Ovary (tissue), 9 donors: ENCODE data around the gene POLR3F. TPM values are rescaled to one million over a fixed set of nuclear protein-coding genes. Genes with fewer than 3 reads are reported as not detected.

Experiments used
- DNase-seq, 5 donors: peaks; one replicate each; pipeline ENCODE4 v3.0.0-alpha.2; 2019 to 2020
- H3K27ac ChIP-seq, 2 donors: fragments of 200-600 bp; one replicate each; pipeline versions ENCODE4 v1.5.1 to v1.8.0; 2019 to 2022
- H3K27me3 ChIP-seq: fragments of 200-600 bp; one replicate; pipeline ENCODE4 v1.8.0; 2022
- H3K36me3 ChIP-seq: fragments of 200-600 bp; sonication (generic); one replicate; pipeline ENCODE4 v1.5.1; 2019
- H3K4me1 ChIP-seq: one replicate; pipeline ENCODE4 v1.8.1; 2013; ENCODE audit warnings: mild to moderate bottlenecking, moderate library complexity; ENCODE audit not compliant: insufficient read depth
- H3K4me3 ChIP-seq: fragments of 200-600 bp; sonication (generic); one replicate; pipeline ENCODE4 v1.5.1; 2017
- H3K9me3 ChIP-seq, 2 donors: fragments of 200-600 bp in 1 of 2; sonication (generic) in 1 of 2; one replicate each; pipeline versions ENCODE4 v1.5.1 to v1.8.1; 2013 to 2019; ENCODE audit warnings: mild to moderate bottlenecking in 1 of 2, moderate library complexity in 1 of 2
- EP300 ChIP-seq: sonication (generic); formaldehyde crosslinking; IDR thresholded peaks from one replicate; pipeline ENCODE4 v1.6.1; 2017; ENCODE audit warnings: antibody characterized with exemption
- POLR2A ChIP-seq: fragments of 450-650 bp; IDR thresholded peaks from one replicate; pipeline ENCODE4 v1.6.1; 2017; ENCODE audit warnings: antibody characterized with exemption, mild to moderate bottlenecking, moderate library complexity
- WGBS, 3 donors: extraction: QIAGEN DNeasy Blood & Tissue Kit in 1 of 3; methylation state at CpG; one replicate each; pipeline versions ENCODE4 v1.1.5 to v1.1.7; 2013 to 2017; 5-methylcytosine and 5-hydroxymethylcytosine counted together
- intact Hi-C, 4 donors: fragments of 100-400 bp; cut with DNase I; formaldehyde crosslinking; loops; one replicate each; pipeline versions ENCODE4 v1.11.0 to v1.15.1; 2022 to 2023
- polyA plus RNA-seq, 2 donors: library from polyadenylated mRNA; stranded (reverse); fragments of 200-250 nt in 1 of 2; fragments of 350-450 nt in 1 of 2; fragmentation: Illumina TruSeq in 1 of 2; extraction: RNeasy Lipid Tissue Mini Kit (QIAGEN cat#74804) in 1 of 2; gene quantifications; one replicate each; pipeline ENCODE4 v1.2.3, GENCODE V29; 2013 to 2014
- total RNA-seq, 7 donors: library from RNA; depleted of rRNA in 2 of 7; stranded (reverse); fragments of >200 nt in 2 of 7; fragmentation: NEBNext Ultra II Directional in 3 of 7; extraction: Animal tissue kit (Norgen Biotek cat#: 25700) in 3 of 7; gene quantifications; one replicate each; pipeline versions ENCODE4 v1.1.0 to v1.2.4, GENCODE V29; 2016 to 2023
- TF ChIP-seq, protein P1 (sequence below), 3 donors: fragments of 450-650 bp in 2 of 3; fragments of 200-600 bp in 1 of 3; IDR thresholded peaks; one replicate each; pipeline versions ENCODE4 v1.5.1 to v1.8.0; 2016 to 2022; ENCODE audit warnings: antibody characterized with exemption in 3 of 3, mild to moderate bottlenecking in 1 of 3
- donor health status: DM: no; HTN: no; CAD: no; lungs with moderate emphysema.
- donor health status: DM: no; HTN: no; CAD: no.
- donor health status: Bipolar disorder and iron deficiency.
- donor health status: DM: yes; HTN: yes; CAD: no.
- donor health status: DM: no; HTN: no; CAD: no.
- donor health status: DM: yes; HTN: yes; CAD: no.

Gene POLR3F
- total and polyA plus RNA-seq, 9 donors, result 6.5 to 13.2 (median 9.0) TPM

DNA sequence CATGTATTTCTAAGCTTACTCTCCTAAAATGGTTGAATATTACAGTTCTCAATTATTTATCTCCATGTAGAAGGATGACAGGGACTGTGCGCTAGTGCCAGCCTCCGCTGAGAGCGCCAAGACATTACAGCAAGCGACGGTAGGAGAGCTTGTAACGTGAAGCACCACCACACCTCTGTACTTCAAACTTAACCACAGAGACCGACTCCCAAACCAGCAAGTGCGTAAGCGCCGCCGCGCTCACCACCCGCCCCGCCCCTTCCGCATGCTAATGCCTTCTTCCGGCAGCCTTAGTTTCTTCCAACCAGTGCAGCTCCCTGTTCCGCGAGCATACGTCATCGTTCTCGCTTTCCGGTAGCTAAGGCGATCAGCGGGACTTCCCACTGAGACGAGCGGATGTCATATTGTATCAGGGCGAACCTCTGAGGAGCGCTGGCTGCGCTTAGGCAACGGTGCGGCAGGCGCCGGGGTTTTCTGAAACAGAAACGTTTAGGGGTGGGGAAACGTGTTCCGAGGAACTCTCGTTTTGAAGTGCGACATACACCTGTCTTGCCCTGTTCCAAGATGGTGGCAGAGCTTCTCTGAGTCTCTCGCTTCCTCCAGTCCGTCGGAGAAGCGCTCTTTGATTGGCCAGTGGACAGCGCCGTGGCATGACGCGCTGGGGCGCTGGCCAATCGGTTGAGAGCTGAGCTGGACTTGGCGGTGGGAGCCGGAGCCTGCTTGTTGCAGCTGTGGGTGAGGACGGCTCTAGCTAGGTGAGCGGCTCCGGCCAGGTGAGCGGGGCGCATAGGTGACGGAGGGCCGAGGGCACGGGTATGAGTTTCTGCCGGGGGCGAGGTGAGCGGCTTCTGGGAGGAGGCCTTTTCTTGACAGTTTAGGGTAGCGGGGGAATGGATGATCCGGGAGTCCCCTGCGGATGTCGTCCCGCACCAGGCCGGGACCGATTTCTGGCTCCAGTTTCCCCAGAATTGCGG, 40.3 kb downstream of the POLR3F start, which contains the start of gene SEC23B:
TSS of gene SEC23B (plus strand) at position 723 of the 974 bp plus-strand sequence. CDS start 2,896 bp downstream, outside the sequence.
- H3K4me3 ChIP-seq, result peak within 1 kb of the TSS; percentile 77
- peak; percentile 4 for TF ChIP-seq EP300
- peak; percentile 91 for TF ChIP-seq POLR2A
- TF ChIP-seq, protein P1, sequence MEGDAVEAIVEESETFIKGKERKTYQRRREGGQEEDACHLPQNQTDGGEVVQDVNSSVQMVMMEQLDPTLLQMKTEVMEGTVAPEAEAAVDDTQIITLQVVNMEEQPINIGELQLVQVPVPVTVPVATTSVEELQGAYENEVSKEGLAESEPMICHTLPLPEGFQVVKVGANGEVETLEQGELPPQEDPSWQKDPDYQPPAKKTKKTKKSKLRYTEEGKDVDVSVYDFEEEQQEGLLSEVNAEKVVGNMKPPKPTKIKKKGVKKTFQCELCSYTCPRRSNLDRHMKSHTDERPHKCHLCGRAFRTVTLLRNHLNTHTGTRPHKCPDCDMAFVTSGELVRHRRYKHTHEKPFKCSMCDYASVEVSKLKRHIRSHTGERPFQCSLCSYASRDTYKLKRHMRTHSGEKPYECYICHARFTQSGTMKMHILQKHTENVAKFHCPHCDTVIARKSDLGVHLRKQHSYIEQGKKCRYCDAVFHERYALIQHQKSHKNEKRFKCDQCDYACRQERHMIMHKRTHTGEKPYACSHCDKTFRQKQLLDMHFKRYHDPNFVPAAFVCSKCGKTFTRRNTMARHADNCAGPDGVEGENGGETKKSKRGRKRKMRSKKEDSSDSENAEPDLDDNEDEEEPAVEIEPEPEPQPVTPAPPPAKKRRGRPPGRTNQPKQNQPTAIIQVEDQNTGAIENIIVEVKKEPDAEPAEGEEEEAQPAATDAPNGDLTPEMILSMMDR (IDR thresholded peaks at IDR 0.05), result no peak
- peak; percentile 93 to 97 (median 95) for DNase-seq
- H3K27me3 ChIP-seq, result no peaks in the 10 kb centered on the region
- WGBS, 3 donors, result 0 to 1% (median 1%) methylated on average over 65 to 69 of the region's 69 CpGs
- no peaks in the 10 kb centered on the region for H3K9me3 ChIP-seq
- H3K4me1 ChIP-seq, result peaks cover 9% of the 10 kb centered on the region
- intact Hi-C loops, result no loop called here
- peak within 1 kb of the TSS; percentile 62 to 96 for H3K27ac ChIP-seq
- H3K36me3 ChIP-seq, result no peaks in the 10 kb centered on the region

DNA sequence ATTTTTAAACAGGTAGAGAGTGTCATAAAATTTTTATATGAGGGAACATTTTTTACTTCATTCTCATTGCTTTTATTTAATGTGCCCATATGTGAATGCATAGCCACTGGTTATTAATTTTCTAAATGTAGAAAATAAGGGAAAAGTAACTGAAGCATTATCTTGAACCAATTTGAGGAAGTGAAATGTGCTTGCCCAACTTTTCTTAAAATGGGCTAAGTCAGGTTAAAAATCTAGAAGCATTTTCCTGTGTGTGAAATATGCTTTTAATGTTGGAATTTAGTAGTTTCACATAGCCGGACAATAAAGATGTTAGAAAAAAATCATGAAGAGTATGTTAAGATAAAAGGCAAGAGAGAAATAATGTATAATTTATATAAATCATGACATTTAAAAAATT, 44.4 kb downstream of the POLR3F start:
- H3K4me1 ChIP-seq, result peaks cover 9% of the 10 kb centered on the region
- H3K4me3 ChIP-seq, result no peak overlapping the region
- no peak for DNase-seq
- H3K27me3 ChIP-seq, result no peaks in the 10 kb centered on the region
- WGBS, 3 donors, result 90 to 97% (median 95%) methylated on average over 1 of the region's 1 CpG
- intact Hi-C loops, result no loop called here
- H3K27ac ChIP-seq, result no peak overlapping the region
- H3K9me3 ChIP-seq, result no peaks in the 10 kb centered on the region
- no peaks in the 10 kb centered on the region for H3K36me3 ChIP-seq
- TF ChIP-seq, protein P1 (IDR thresholded peaks at IDR 0.05), result no peak
- TF ChIP-seq EP300 (no peak), POLR2A (no peak)

- H3K4me1 ChIP-seq, result peaks cover 5% of the 10 kb centered on the region
- no peaks in the 10 kb centered on the region for H3K27me3 ChIP-seq
- no peak overlapping the region for H3K4me3 ChIP-seq
- intact Hi-C loops, result no loop called here
- H3K36me3 ChIP-seq, result no peaks in the 10 kb centered on the region
- TF ChIP-seq EP300 (no peak), POLR2A (no peak)
- TF ChIP-seq, protein P1 (IDR thresholded peaks at IDR 0.05), result no peak
- no peak for DNase-seq
- H3K9me3 ChIP-seq, result no peaks in the 10 kb centered on the region
- 89 to 96% (median 93%) methylated on average over 7 of the region's 7 CpGs for WGBS, 3 donors
- no peak overlapping the region for H3K27ac ChIP-seq
Measured at GRCh38 chr20:18513208-18513607, 46.0 kb downstream of the POLR3F start.

DNA sequence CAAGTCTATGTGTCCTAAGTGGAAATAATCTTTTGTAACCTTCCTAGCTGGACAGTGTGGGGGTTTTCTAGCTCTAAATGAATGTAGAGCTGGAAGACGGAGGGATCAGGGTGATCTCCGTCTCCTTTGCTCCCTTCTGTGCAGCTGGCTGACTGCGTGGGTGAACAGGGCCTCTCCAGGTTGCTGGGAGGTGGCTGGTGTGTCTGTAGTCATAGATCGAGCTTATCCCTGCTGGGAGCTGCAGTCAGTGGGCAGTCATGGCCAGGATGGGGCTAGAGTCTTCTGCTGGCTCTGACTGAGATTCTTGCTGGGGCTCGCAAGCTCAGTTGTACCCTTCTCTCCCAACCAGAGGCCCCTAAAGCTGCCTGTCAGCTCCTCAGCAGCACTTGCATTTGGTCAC, 46.9 kb downstream of the POLR3F start:
- Histone ChIP-seq H3K9me3 (no peaks in the 10 kb centered on the region), H3K27ac (no peak overlapping the region), H3K36me3 (no peaks in the 10 kb centered on the region), H3K27me3 (no peaks in the 10 kb centered on the region), H3K4me1 (no peaks in the 10 kb centered on the region), H3K4me3 (no peak overlapping the region)
- TF ChIP-seq POLR2A, result no peak
- TF ChIP-seq, protein P1 (IDR thresholded peaks at IDR 0.05), result no peak
- TF ChIP-seq EP300, result no peak
- intact Hi-C loops, result no loop called here
- no peak for DNase-seq
- 88 to 91% (median 90%) methylated on average over 5 of the region's 5 CpGs for WGBS, 3 donors
